Measurements from ENCODE around the gene ATP8A1. TPM values are rescaled to one million over a fixed set of nuclear protein-coding genes. Genes with fewer than 3 reads are reported as not detected.

Gene ATP8A1
- total RNA-seq, 1 donor from 2014 or later = 13.7 TPM

DNA sequence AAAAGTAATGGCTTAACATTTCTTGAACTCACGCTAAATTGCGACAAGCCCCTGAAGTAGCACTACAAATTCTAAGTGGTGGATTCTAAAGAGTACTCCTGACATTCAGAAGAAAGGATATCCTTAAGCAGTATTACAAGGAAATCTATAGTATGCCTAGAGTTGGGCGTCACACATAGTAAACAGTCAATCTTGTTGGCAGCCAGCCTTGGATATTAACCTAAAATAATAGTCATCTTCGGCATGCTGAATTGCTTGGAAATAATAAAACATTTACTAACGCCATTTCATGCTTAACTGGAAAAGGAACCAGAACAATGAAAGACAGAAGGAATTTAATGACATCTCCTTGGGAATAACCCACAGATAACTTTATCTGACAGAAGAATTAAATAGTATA lies 18.6 kb downstream of the ATP8A1 start:
- H3K27me3 Mint-ChIP-seq = peaks cover 3% of the 10 kb centered on the region
- peaks cover 8% of the 10 kb centered on the region for H3K4me1 Mint-ChIP-seq (ENCODE audit: low read depth)
- H3K36me3 Mint-ChIP-seq (ENCODE audit: insufficient read depth) = no peaks in the 10 kb centered on the region
- DNase-seq (ENCODE audit: low spot score, unreplicated experiment) = no peak
- TF ChIP-seq, protein P1, sequence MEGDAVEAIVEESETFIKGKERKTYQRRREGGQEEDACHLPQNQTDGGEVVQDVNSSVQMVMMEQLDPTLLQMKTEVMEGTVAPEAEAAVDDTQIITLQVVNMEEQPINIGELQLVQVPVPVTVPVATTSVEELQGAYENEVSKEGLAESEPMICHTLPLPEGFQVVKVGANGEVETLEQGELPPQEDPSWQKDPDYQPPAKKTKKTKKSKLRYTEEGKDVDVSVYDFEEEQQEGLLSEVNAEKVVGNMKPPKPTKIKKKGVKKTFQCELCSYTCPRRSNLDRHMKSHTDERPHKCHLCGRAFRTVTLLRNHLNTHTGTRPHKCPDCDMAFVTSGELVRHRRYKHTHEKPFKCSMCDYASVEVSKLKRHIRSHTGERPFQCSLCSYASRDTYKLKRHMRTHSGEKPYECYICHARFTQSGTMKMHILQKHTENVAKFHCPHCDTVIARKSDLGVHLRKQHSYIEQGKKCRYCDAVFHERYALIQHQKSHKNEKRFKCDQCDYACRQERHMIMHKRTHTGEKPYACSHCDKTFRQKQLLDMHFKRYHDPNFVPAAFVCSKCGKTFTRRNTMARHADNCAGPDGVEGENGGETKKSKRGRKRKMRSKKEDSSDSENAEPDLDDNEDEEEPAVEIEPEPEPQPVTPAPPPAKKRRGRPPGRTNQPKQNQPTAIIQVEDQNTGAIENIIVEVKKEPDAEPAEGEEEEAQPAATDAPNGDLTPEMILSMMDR (IDR thresholded peaks at IDR 0.05; ENCODE audit: unreplicated experiment) = no peak
- no peak overlapping the region for H3K27ac Mint-ChIP-seq
- no peak overlapping the region for H3K4me3 Mint-ChIP-seq (ENCODE audit: low read depth)
- no peaks in the 10 kb centered on the region for H3K9me3 Mint-ChIP-seq (ENCODE audit: low read depth)

DNA sequence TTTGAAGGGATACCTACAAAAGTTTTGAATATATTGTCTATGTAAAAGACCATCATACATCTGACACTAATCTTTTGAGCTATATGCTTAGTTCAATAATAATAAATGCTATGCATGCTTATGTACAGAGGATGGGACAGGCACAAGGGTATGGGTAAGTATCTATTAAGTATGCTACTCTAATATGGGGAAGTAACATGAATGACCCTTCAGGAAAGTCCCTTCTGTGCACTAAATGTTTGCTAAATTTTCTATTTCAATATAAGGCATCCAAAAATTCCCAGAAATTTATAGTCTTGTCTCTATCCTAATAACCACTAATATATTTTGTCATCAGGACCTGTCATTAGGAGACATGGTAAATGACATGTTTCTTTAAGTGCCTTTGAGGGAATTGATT lies 19.0 kb downstream of the ATP8A1 start:
- Mint-ChIP-seq H3K4me1 (ENCODE audit: low read depth) (peaks cover 8% of the 10 kb centered on the region), H3K27ac (no peak overlapping the region), H3K9me3 (ENCODE audit: low read depth) (no peaks in the 10 kb centered on the region), H3K27me3 (peaks cover 3% of the 10 kb centered on the region), H3K36me3 (ENCODE audit: insufficient read depth) (no peaks in the 10 kb centered on the region), H3K4me3 (ENCODE audit: low read depth) (no peak overlapping the region)
- no peak for DNase-seq (ENCODE audit: low spot score, unreplicated experiment)
- TF ChIP-seq, protein P1 (IDR thresholded peaks at IDR 0.05; ENCODE audit: unreplicated experiment) = no peak

DNA sequence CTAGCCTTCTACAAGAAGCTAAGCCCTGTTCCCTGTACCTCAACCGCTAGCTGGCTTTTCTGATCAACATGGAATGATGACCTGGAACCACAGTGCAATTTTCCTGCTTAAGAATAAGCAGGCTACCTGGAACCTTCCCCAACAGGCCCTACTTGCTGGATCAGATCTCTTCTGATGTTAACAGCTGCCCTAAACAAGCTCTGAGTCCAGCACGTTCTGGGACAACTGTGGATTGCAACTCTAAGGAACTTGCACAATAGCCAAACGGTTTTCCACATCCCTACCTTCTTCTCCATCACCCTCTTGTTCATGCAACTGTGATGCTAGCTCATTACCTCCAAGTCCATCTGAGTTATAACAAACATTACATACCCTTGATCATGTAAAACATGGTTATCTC lies 19.8 kb downstream of the ATP8A1 start:
- Mint-ChIP-seq H3K4me1 (ENCODE audit: low read depth) (peaks cover 8% of the 10 kb centered on the region), H3K9me3 (ENCODE audit: low read depth) (no peaks in the 10 kb centered on the region), H3K27me3 (peaks cover 3% of the 10 kb centered on the region), H3K4me3 (ENCODE audit: low read depth) (no peak overlapping the region), H3K36me3 (ENCODE audit: insufficient read depth) (no peaks in the 10 kb centered on the region), H3K27ac (no peak overlapping the region)
- no peak for DNase-seq (ENCODE audit: low spot score, unreplicated experiment)
- TF ChIP-seq, protein P1 (IDR thresholded peaks at IDR 0.05; ENCODE audit: unreplicated experiment) = no peak

DNA sequence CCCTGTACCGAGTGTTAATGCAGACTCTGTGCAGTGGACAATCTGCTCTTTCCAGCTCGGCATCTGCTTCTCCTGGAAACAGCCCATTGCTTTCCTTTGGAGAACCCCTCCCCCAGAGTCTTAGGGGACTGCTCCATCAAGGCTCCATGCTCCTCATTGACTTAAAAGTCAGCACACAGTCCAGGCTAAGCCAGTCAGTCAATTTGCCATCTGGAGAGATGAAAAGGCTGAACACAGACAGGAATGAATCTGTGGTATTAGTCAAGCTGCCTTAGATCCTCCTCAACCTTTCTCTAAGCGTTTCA lies 20.3 kb downstream of the ATP8A1 start:
- no peak for DNase-seq (ENCODE audit: low spot score, unreplicated experiment)
- Mint-ChIP-seq H3K4me3 (ENCODE audit: low read depth) (no peak overlapping the region), H3K4me1 (ENCODE audit: low read depth) (peaks cover 4% of the 10 kb centered on the region), H3K27me3 (peaks cover 3% of the 10 kb centered on the region), H3K9me3 (ENCODE audit: low read depth) (no peaks in the 10 kb centered on the region), H3K27ac (no peak overlapping the region), H3K36me3 (ENCODE audit: insufficient read depth) (no peaks in the 10 kb centered on the region)
- TF ChIP-seq, protein P1 (IDR thresholded peaks at IDR 0.05; ENCODE audit: unreplicated experiment) = no peak

DNA sequence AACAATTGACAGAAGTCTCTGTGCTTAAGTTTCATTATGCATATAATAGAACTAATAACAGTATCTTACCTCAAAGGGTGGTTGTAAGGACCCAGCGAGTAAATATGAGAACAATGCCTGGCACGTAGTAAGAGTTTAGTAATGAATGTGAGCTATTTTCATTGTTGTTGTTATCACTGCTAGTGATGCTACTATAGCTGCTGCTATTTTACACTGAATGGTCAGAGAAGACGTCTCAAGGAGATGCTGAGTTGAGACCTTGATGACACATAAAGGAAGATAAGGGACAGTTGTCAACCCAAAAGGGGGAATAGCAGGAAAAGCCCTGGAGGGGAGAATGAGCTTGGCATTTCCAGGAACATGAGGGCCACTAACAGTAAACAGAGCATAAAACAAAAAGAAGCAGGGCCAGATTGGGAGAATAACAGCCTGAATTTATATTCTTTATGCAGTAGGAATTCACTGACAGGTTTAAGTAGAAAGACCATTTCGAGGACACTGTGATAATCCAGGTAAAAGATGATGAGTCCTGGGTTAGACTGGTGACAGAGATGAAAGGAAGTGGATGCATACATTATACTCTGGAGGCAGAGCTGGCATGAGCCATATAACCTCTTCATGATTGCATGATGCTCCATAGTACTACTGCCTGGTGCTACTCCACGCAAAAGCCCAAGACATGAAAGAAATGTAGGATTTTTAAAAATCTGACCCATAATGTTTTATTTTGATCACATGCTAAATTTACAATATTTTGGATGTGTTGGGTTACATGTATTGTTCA lies 23.1 kb downstream of the ATP8A1 start:
- H3K9me3 Mint-ChIP-seq (ENCODE audit: low read depth) = no peaks in the 10 kb centered on the region
- no peaks in the 10 kb centered on the region for H3K36me3 Mint-ChIP-seq (ENCODE audit: insufficient read depth)
- no peak overlapping the region for H3K4me3 Mint-ChIP-seq (ENCODE audit: low read depth)
- peaks cover 3% of the 10 kb centered on the region for H3K27me3 Mint-ChIP-seq
- no peak for DNase-seq (ENCODE audit: low spot score, unreplicated experiment)
- TF ChIP-seq, protein P1 (IDR thresholded peaks at IDR 0.05; ENCODE audit: unreplicated experiment) = no peak
- no peaks in the 10 kb centered on the region for H3K4me1 Mint-ChIP-seq (ENCODE audit: low read depth)
- no peak overlapping the region for H3K27ac Mint-ChIP-seq
